Type B pancreatic cell (in vitro differentiated cells): ENCODE results near the gene SHMT2. TPM values are rescaled to one million over a fixed set of nuclear protein-coding genes. Genes with fewer than 3 reads are reported as not detected.
A peak's percentile ranks its signal among the peaks of the same experiment; 100 is the strongest.
"Not testable (repeated sequence)": the region's sequence is repeated elsewhere in the genome, so short reads cannot be mapped to it uniquely, and the experiment has no call there.

Source experiments
- DNase-seq: peaks from one replicate; pipeline ENCODE4 v3.0.0; 2021; ENCODE audit warnings: mixed read lengths; ENCODE audit not compliant: unreplicated experiment; ENCODE audit errors: extremely low spot score
- H3K27ac Mint-ChIP-seq: 2 replicates; pipeline ENCODE4 v1.8.0; 2021; ENCODE audit warnings: mild to moderate bottlenecking, mixed read lengths
- H3K27me3 Mint-ChIP-seq: 2 replicates; pipeline ENCODE4 v1.8.0; 2021; ENCODE audit warnings: mixed read lengths
- H3K36me3 Mint-ChIP-seq: 2 replicates; pipeline ENCODE4 v1.8.0; 2021; ENCODE audit warnings: mixed read lengths
- H3K4me1 Mint-ChIP-seq: one replicate; pipeline ENCODE4 v1.8.0; 2021; ENCODE audit warnings: mixed read lengths; ENCODE audit not compliant: unreplicated experiment
- H3K4me3 Mint-ChIP-seq: 2 replicates; pipeline ENCODE4 v1.8.0; 2021; ENCODE audit warnings: mild to moderate bottlenecking, mixed read lengths
- H3K9me3 Mint-ChIP-seq: 2 replicates; pipeline ENCODE4 v1.8.0; 2021; ENCODE audit warnings: mixed read lengths
- CTCF ChIP-seq: fragments of 200-600 bp; sonication (generic); conservative IDR thresholded peaks from 2 replicates; pipeline ENCODE4 v1.5.0; 2021; ENCODE audit warnings: antibody characterized with exemption, mild to moderate bottlenecking
- total RNA-seq: library from RNA; stranded (reverse); gene quantifications from 2 replicates; pipeline ENCODE4 v1.2.1, GENCODE V29; 2021; ENCODE audit warnings: low replicate concordance

The SHMT2 gene
- total RNA-seq, 1 donor from 2014 or later, result 131 TPM

- Mint-ChIP-seq H3K4me3 (no peak overlapping the region), H3K27ac (no peak overlapping the region)
These were observed 38.8 kb downstream of the SHMT2 start for GRCh38 chr12:57268264-57268663.

GRCh38 chr12:57270966-57271470 lies 41.5 kb downstream of the SHMT2 start:
- DNase-seq, result no peak
- Mint-ChIP-seq H3K9me3 (no peaks in the 10 kb centered on the region), H3K36me3 (peaks cover 29% of the 10 kb centered on the region), H3K27ac (no peak overlapping the region), H3K4me1 (peaks cover 19% of the 10 kb centered on the region), H3K4me3 (no peak overlapping the region), H3K27me3 (no peaks in the 10 kb centered on the region)
- no peak for TF ChIP-seq CTCF

More at GRCh38 chr12:57268264-57268663, 38.8 kb downstream of the SHMT2 start:
- no peak for TF ChIP-seq CTCF
- DNase-seq, result no peak
- Mint-ChIP-seq H3K4me1 (peaks cover 12% of the 10 kb centered on the region), H3K9me3 (no peaks in the 10 kb centered on the region), H3K36me3 (peaks cover 27% of the 10 kb centered on the region), H3K27me3 (no peaks in the 10 kb centered on the region)

- Mint-ChIP-seq H3K4me1 (peaks cover 19% of the 10 kb centered on the region), H3K9me3 (no peaks in the 10 kb centered on the region), H3K27me3 (no peaks in the 10 kb centered on the region), H3K36me3 (peaks cover 22% of the 10 kb centered on the region), H3K27ac (peak overlapping the region; percentile 45), H3K4me3 (no peak overlapping the region)
- no peak for TF ChIP-seq CTCF
- DNase-seq, result no peak
These were observed 43.0 kb downstream of the SHMT2 start for GRCh38 chr12:57272337-57273151.

- no peak for TF ChIP-seq CTCF
These were observed 44.0 kb downstream of the SHMT2 start for GRCh38 chr12:57273516-57273915.

GRCh38 chr12:57276233-57276632 lies 46.7 kb downstream of the SHMT2 start:
- Mint-ChIP-seq H3K4me1 (peaks cover 30% of the 10 kb centered on the region), H3K36me3 (peaks cover 30% of the 10 kb centered on the region)
- H3K4me3 Mint-ChIP-seq, H3K9me3 Mint-ChIP-seq, DNase-seq, H3K27ac Mint-ChIP-seq, H3K27me3 Mint-ChIP-seq: not testable (repeated sequence)

More at GRCh38 chr12:57273516-57273915, 44.0 kb downstream of the SHMT2 start:
- H3K9me3 Mint-ChIP-seq, result no peaks in the 10 kb centered on the region
- peak overlapping the region; percentile 45 for H3K27ac Mint-ChIP-seq
- H3K4me1 Mint-ChIP-seq, result peaks cover 19% of the 10 kb centered on the region
- H3K36me3 Mint-ChIP-seq, result peaks cover 25% of the 10 kb centered on the region
- no peak for DNase-seq
- H3K27me3 Mint-ChIP-seq, result no peaks in the 10 kb centered on the region
- no peak overlapping the region for H3K4me3 Mint-ChIP-seq

GRCh38 chr12:57276935-57277563 lies 47.5 kb downstream of the SHMT2 start:
- H3K27ac Mint-ChIP-seq, result no peak overlapping the region
- no peak overlapping the region for H3K4me3 Mint-ChIP-seq
- H3K27me3 Mint-ChIP-seq, result no peaks in the 10 kb centered on the region
- DNase-seq, result no peak
- peaks cover 34% of the 10 kb centered on the region for H3K36me3 Mint-ChIP-seq
- H3K9me3 Mint-ChIP-seq, result no peaks in the 10 kb centered on the region
- H3K4me1 Mint-ChIP-seq, result peaks cover 30% of the 10 kb centered on the region
- TF ChIP-seq CTCF, result peak; percentile 51
